SK-N-MC (cell line): ENCODE results near the gene COL21A1.

Experiments used
- DNase-seq: peaks from one replicate; pipeline ENCODE4 v3.0.0-alpha.2; 2011; ENCODE audit warnings: low read depth, low spot score
- H3K27ac ChIP-seq: fragments of 200-600 bp; sonication (generic); 2 replicates; pipeline ENCODE4 v1.5.1; 2016; ENCODE audit warnings: mixed run types
- H3K36me3 ChIP-seq: fragments of 200-600 bp; sonication (generic); 2 replicates; pipeline ENCODE4 v1.6.1; 2017; ENCODE audit warnings: antibody characterized with exemption, low read length, mixed read lengths; ENCODE audit not compliant: insufficient read depth
- H3K4me3 ChIP-seq: fragments of 200-600 bp; sonication (generic); 2 replicates; pipeline ENCODE4 v1.5.1; 2016
- H3K9ac ChIP-seq: fragments of 200-600 bp; sonication (generic); 2 replicates; pipeline ENCODE4 v1.8.0; 2017; ENCODE audit warnings: mixed run types, mixed read lengths; ENCODE audit not compliant: insufficient read length
- H3K9me3 ChIP-seq: fragments of 200-600 bp; sonication (generic); 2 replicates; pipeline ENCODE4 v1.6.1; 2017; ENCODE audit warnings: low read depth, mild to moderate bottlenecking, antibody characterized with exemption, low read length, moderate library complexity, mixed read lengths
- EZH2 ChIP-seq: fragments of 200-600 bp; sonication (generic); IDR thresholded peaks from one replicate; pipeline ENCODE4 v1.6.1; 2017; ENCODE audit warnings: antibody characterized with exemption
- FOXP2 ChIP-seq: optimal IDR thresholded peaks from 2 replicates; pipeline ENCODE3; 2011; ENCODE audit warnings: mild to moderate bottlenecking, moderate library complexity; ENCODE audit not compliant: insufficient read depth; ENCODE audit errors: extremely low read length, control extremely low read depth
- POLR2AphosphoS5 ChIP-seq: IDR thresholded peaks from 2 replicates; pipeline ENCODE4 v1.6.1; 2012; ENCODE audit warnings: mild to moderate bottlenecking, low read depth, low read length, borderline replicate concordance

Gene COL21A1

DNA sequence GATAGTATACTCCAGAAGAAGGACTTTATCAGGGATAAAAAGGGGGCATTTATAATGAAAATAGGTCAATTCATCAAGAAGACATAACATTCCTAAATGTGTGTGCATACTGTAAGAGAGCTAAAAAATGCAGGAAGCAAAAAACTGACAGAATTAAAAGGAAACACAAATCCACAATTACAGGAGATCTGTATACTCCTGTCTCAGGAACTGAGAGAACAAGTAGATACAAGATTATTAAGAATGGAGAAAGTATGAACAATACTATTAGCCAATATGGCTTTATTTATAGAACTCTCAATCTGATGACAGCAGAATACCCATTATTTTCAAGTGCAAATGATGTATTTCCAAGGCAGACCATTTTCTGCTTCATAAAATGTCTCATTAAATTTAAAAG is 204.3 kb downstream of the COL21A1 start:
- TF ChIP-seq FOXP2, result no peak
- TF ChIP-seq EZH2, result no peak
- no peak for TF ChIP-seq POLR2AphosphoS5
- Histone ChIP-seq H3K36me3 (no peaks in the 10 kb centered on the region), H3K9me3 (no peaks in the 10 kb centered on the region), H3K9ac (no peak overlapping the region), H3K4me3 (no peak overlapping the region), H3K27ac (no peak overlapping the region)
- DNase-seq, result no peak

DNA sequence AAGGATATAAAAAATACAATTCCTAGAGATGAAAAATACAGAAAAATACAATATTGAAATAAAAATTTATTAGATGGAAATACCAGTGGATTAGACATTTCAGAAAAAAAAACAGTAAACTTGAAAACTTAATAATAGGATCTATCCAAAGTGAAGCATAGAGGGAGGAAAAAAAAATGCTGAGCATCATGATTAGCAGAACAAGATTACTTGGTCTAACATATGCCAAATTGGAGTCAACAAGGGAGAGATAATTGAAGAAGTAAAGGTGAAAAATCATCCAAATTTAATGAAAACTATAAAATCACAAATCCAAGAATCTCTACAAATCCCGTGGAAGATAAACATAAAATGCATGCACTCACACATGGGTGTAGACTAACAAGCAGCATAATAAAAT is 205.8 kb downstream of the COL21A1 start:
- TF ChIP-seq POLR2AphosphoS5, result no peak
- no peak for TF ChIP-seq FOXP2
- TF ChIP-seq EZH2, result no peak
- Histone ChIP-seq H3K4me3 (no peak overlapping the region), H3K27ac (no peak overlapping the region), H3K9ac (no peak overlapping the region), H3K9me3 (no peaks in the 10 kb centered on the region), H3K36me3 (no peaks in the 10 kb centered on the region)
- DNase-seq, result no peak

DNA sequence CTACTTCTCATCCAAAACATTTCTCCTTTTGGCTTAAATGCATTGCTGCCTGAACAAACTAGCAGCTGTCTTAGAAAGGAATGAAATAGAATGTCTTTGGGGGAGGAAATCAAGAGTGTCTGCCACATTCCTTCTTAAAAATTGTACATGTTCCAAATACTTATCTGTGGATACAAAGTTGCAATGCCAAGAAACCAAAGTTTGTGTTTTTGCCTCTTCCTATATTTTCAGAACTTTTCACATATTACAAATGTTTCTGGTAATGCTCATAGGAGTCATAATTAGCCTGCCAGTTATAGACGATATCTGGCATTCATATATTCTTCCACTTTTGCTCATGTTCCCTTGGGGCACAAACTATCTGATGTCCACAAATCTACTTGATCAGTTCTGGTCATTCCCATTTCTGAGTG is 206.5 kb downstream of the COL21A1 start:
- TF ChIP-seq POLR2AphosphoS5 (no peak), FOXP2 (no peak), EZH2 (no peak)
- no peak for DNase-seq
- Histone ChIP-seq H3K9me3 (no peaks in the 10 kb centered on the region), H3K9ac (no peak overlapping the region), H3K4me3 (no peak overlapping the region), H3K27ac (no peak overlapping the region; the same call in 1 of the 2 replicates), H3K36me3 (no peaks in the 10 kb centered on the region)

DNA sequence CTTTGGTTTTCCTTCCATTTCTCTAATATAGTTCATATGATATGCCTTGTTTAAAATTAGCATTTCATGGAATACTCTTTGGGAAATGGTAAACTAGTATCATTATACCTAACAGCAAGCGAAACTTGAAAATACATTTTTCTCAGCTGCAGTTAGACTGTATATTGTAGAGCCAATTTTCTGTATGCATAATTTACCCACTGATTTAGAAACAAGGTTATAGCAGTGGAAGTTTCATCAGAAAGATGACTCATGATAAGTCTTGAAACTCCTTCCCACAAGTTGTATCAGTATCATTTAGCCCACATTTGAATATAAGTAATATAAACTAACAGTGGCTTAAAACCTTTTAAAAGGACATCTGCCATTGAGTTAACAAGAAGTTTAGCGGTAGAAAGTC is 207.2 kb downstream of the COL21A1 start:
- Histone ChIP-seq H3K36me3 (no peaks in the 10 kb centered on the region), H3K9ac (no peak overlapping the region), H3K27ac (no peak overlapping the region), H3K9me3 (no peaks in the 10 kb centered on the region), H3K4me3 (no peak overlapping the region)
- TF ChIP-seq EZH2, result no peak
- no peak for TF ChIP-seq POLR2AphosphoS5
- no peak for TF ChIP-seq FOXP2
- no peak for DNase-seq

DNA sequence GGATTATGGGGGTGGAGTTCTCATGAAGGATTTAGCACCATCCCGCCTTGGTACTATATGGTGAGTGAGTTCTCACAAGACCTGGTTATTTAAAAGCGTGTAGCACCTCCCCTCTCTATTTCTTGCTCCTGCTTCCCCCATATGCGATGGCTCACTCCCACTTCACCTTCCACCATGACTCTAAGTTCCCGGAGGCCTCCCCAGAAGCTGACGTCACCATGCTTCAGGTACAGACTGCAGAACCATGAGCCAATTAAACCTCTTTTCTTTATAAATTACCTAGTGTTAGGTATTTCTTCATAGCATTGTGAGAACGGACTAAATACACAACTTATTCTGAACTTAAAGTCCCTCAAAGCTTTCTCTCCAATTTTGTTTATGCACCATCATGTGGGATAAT is 208.6 kb downstream of the COL21A1 start:
- Histone ChIP-seq H3K4me3 (no peak overlapping the region), H3K9me3 (no peaks in the 10 kb centered on the region), H3K27ac (no peak overlapping the region), H3K9ac (no peak overlapping the region), H3K36me3 (no peaks in the 10 kb centered on the region)
- TF ChIP-seq FOXP2 (no peak), POLR2AphosphoS5 (no peak), EZH2 (no peak)
- no peak for DNase-seq

DNA sequence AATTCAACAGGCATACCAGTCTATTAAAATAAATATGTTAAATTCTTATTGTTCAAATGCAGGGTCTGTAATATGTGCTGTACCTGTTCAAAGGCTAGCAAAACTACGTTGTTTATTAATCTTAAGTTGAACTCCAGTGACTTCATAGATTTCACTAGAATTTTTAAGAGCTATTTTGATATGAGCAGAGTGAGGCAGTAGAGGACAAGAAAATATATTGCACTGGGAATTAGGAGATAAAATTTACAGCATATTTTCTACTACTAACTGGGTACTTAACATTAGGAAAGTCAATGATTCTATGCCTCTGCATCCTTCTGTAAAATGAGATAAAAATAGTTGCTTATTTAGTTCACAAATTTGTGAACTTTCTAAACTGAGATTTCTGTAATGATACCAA is 209.8 kb downstream of the COL21A1 start:
- no peak for TF ChIP-seq EZH2
- TF ChIP-seq FOXP2, result no peak
- TF ChIP-seq POLR2AphosphoS5, result no peak
- Histone ChIP-seq H3K36me3 (no peaks in the 10 kb centered on the region), H3K27ac (no peak overlapping the region)

DNA sequence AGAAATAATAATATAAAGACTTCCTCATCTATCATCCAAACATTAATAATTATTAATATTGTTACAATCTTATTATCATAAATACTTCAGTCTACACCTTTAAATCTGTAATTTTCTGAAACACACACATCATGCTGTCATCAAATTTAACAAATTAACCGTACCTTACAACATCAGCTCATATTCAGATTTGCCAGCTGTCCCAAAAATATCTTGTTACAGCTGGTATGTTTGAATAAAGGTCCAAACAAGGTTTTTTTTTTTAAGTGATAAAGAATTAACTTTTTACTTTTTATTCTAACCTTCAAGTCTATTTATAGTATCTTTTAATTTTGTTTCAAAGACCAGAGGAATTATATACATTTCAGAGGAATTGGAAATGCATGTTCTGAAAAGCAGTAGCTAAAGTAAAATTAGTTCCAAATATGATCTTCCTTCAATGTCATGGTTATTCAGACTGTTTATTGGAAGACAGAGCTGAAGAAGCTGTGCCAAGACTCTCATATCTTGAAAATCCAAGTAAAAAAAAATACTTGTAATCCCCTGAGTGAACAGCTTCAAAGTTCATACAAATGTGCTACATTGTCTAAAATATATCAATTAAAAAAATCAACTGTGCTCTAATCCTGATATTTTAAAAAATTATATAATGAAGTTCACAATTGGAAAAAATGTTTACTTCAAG is 210.3 kb downstream of the COL21A1 start:
- no peak overlapping the region for H3K9ac ChIP-seq
- no peak overlapping the region for H3K4me3 ChIP-seq
- TF ChIP-seq FOXP2, result no peak
- TF ChIP-seq POLR2AphosphoS5, result no peak
- no peak for TF ChIP-seq EZH2
- H3K9me3 ChIP-seq, result no peaks in the 10 kb centered on the region
- no peak for DNase-seq
- H3K36me3 ChIP-seq, result no peaks in the 10 kb centered on the region
- no peak overlapping the region for H3K27ac ChIP-seq

More for the DNA sequence above, 209.8 kb downstream of the COL21A1 start:
- Histone ChIP-seq H3K9me3 (no peaks in the 10 kb centered on the region), H3K9ac (no peak overlapping the region), H3K4me3 (no peak overlapping the region)
- DNase-seq, result no peak

DNA sequence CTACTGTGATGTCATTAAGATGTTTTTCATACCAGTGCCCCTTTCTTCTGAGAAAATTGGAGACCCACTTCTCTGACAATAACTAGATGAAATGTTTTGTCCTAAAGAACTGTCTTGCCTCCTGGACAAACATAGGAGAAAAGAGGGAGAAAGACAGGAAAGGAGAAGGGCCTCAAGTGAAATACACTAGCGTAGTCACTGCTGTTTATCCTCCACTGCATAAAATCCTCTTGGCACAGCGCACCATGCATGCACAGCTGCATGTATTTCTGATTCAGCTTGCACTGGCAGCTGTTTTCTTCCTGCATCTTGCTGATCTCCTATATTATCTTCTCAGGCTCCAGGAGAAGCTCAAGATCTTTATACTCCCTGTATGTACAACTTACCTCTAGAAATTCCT is 214.0 kb downstream of the COL21A1 start:
- DNase-seq, result no peak
- TF ChIP-seq FOXP2 (no peak), POLR2AphosphoS5 (no peak), EZH2 (no peak)

DNA sequence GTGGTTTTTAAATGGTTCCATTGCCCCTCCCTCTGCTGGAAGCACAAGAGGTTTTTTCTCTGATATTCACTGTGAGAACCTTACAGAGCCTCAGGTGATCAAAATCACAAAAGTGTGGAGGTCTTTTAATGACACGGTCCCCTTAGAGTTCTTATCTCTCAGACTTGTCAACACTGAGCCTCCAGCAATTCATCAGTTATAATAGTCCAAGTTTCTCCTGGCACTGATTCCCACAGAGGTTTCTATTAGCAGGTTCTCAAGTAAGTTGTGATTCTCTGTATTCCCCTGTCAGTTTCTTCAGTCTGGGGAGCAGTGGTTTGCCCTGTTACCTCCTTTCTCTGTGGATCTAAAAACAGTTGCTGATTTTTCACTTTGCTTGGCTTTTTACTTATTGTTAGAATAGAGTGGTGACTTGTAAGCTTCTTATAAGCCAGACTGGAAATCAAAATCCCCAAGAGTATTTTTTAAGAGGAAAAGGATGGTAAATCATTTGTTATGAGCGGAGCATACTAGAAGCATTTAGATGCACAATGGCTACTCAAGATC is 214.6 kb downstream of the COL21A1 start:
- Histone ChIP-seq H3K4me3 (no peak overlapping the region), H3K9me3 (peaks cover 3% of the 10 kb centered on the region; the same call in 1 of the 2 replicates), H3K9ac (no peak overlapping the region), H3K27ac (peak overlapping the region; percentile 37; the same call in 1 of the 2 replicates), H3K36me3 (no peaks in the 10 kb centered on the region)
- TF ChIP-seq EZH2 (no peak), FOXP2 (no peak), POLR2AphosphoS5 (no peak)
- DNase-seq, result no peak

More for the DNA sequence above, 214.0 kb downstream of the COL21A1 start:
- no peak overlapping the region for H3K9ac ChIP-seq
- H3K27ac ChIP-seq, result no peak overlapping the region
- H3K9me3 ChIP-seq, result peaks cover 3% of the 10 kb centered on the region; the same call in 1 of the 2 replicates
- no peaks in the 10 kb centered on the region for H3K36me3 ChIP-seq
- H3K4me3 ChIP-seq, result no peak overlapping the region
